H1 (cell line): ENCODE results near the gene HEPHL1. TPM values are rescaled to one million over a fixed set of nuclear protein-coding genes. Genes with fewer than 3 reads are reported as not detected.

Source experiments
- CTCF ChIA-PET: fragments of 300-600 bp; sonication (Branson Sonifier 250); formaldehyde crosslinking; loops from one replicate; lab custom pipeline; 2021; ENCODE audit not compliant: partially characterized antibody; lab: Charles Lee
- POLR2A ChIA-PET: fragments of 300-600 bp; sonication (Branson Sonifier 250); formaldehyde crosslinking; loops from one replicate; lab custom pipeline; 2021; ENCODE audit warnings: inconsistent platforms; ENCODE audit not compliant: partially characterized antibody; lab: Charles Lee
- DNase-seq, 2 experiments: peaks; one replicate each; pipeline versions ENCODE4 v3.0.0 to v3.0.0-alpha.2; 2010 to 2022; ENCODE audit warnings: low spot score in 2 of 2, low read depth in 1 of 2, mixed read lengths in 1 of 2
- FAIRE-seq: peaks from 2 replicates; lab custom pipeline; 2011; peaks lifted over from hg19 to GRCh38; lab: Jason Lieb, UNC
- H2AFZ ChIP-seq: 2 replicates; pipeline ENCODE4 v1.8.1; 2012; ENCODE audit warnings: low read length, inconsistent platforms
- H2AK5ac ChIP-seq: 2 replicates; pipeline ENCODE4 v1.6.1; 2013; ENCODE audit warnings: low read depth, low read length
- H2BK120ac ChIP-seq: replicated peaks from 2 replicates; pipeline ENCODE3; 2013; ENCODE audit warnings: low read depth, low read length, inconsistent platforms
- H2BK12ac ChIP-seq: 2 replicates; pipeline ENCODE4 v1.6.1; 2013; ENCODE audit warnings: low read depth, low read length
- H2BK15ac ChIP-seq: 2 replicates; pipeline ENCODE4 v1.6.1; 2013; ENCODE audit warnings: low read length
- H2BK20ac ChIP-seq: 2 replicates; pipeline ENCODE4 v1.6.1; 2013; ENCODE audit warnings: low read length
- H2BK5ac ChIP-seq: 2 replicates; pipeline ENCODE4 v1.6.1; 2013; ENCODE audit warnings: low read depth, low read length
- H3K14ac ChIP-seq: 2 replicates; pipeline ENCODE4 v1.6.1; 2013; ENCODE audit warnings: inconsistent platforms; ENCODE audit not compliant: insufficient read length
- H3K18ac ChIP-seq: 2 replicates; pipeline ENCODE4 v1.6.1; 2013; ENCODE audit warnings: low read length; ENCODE audit errors: extremely low read depth
- H3K23ac ChIP-seq: 2 replicates; pipeline ENCODE4 v1.6.1; 2013; ENCODE audit warnings: inconsistent platforms; ENCODE audit not compliant: insufficient read length
- H3K23me2 ChIP-seq: 2 replicates; pipeline ENCODE4 v1.6.1; 2013; ENCODE audit warnings: low read depth, low read length
- H3K27ac ChIP-seq: 2 replicates; pipeline ENCODE4 v1.6.1; 2011; ENCODE audit warnings: low read depth, low read length, inconsistent platforms
- H3K27me3 ChIP-seq, 4 experiments: replicated peaks in 1 of 4; 1 replicate in 1 of 4; 2 replicates in 3 of 4; pipeline versions ENCODE4 v1.6.1 to v1.8.1; 2011 to 2013; ENCODE audit warnings: low read length in 3 of 4, mild to moderate bottlenecking in 3 of 4, inconsistent platforms in 2 of 4, mixed read lengths in 2 of 4, moderate library complexity in 1 of 4; ENCODE audit not compliant: control insufficient read depth in 3 of 4, insufficient read depth in 3 of 4; ENCODE audit errors: extremely low read depth in 1 of 4
- H3K36me3 ChIP-seq, 4 experiments: 2 replicates each; pipeline versions ENCODE4 v1.6.1 to v1.8.1; 2011 to 2013; ENCODE audit warnings: mild to moderate bottlenecking in 4 of 4, low read length in 3 of 4, moderate library complexity in 2 of 4, control low read depth in 1 of 4, inconsistent platforms in 1 of 4; ENCODE audit not compliant: insufficient read depth in 4 of 4, control insufficient read depth in 2 of 4
- H3K4ac ChIP-seq: replicated peaks from 2 replicates; pipeline ENCODE3; 2013; ENCODE audit warnings: low read length, low read depth, mixed read lengths, inconsistent platforms; ENCODE audit not compliant: insufficient read length
- H3K4me1 ChIP-seq, 4 experiments: replicated peaks in 1 of 4; 1 replicate in 1 of 4; 2 replicates in 3 of 4; pipeline versions ENCODE4 v1.6.1 to v1.8.1; 2011 to 2013; ENCODE audit warnings: low read length in 3 of 4, inconsistent platforms in 2 of 4, mixed read lengths in 1 of 4; ENCODE audit not compliant: insufficient read depth in 4 of 4, control insufficient read depth in 3 of 4
- H3K4me2 ChIP-seq, 2 experiments: 2 replicates each; pipeline versions ENCODE4 v1.6.1 to v1.8.1; 2011 to 2013; ENCODE audit warnings: low read depth in 2 of 2, low read length in 2 of 2, control low read depth in 1 of 2, inconsistent platforms in 1 of 2, mild to moderate bottlenecking in 1 of 2; ENCODE audit not compliant: insufficient read depth in 1 of 2
- H3K4me3 ChIP-seq, 4 experiments: fragments of 200-600, 300-600 bp in 1 of 4; sonication (generic), shearing (Covaris generic), sonication (Bioruptor Twin) in 1 of 4; 2 replicates each; pipeline versions ENCODE4 v1.5.1 to v1.8.1; 2011 to 2016; ENCODE audit warnings: low read length in 4 of 4, low read depth in 3 of 4, control low read depth in 2 of 4, inconsistent platforms in 2 of 4, mild to moderate bottlenecking in 2 of 4, mixed read lengths in 1 of 4, moderate library complexity in 1 of 4; ENCODE audit not compliant: insufficient read depth in 2 of 4; ENCODE audit errors: extremely low read depth in 1 of 4
- H3K56ac ChIP-seq: replicated peaks from 2 replicates; pipeline ENCODE3; 2013; ENCODE audit warnings: low read depth, mild to moderate bottlenecking, mixed read lengths, low read length, inconsistent platforms; ENCODE audit not compliant: insufficient read length
- H3K79me1 ChIP-seq: 2 replicates; pipeline ENCODE4 v1.6.1; 2013; ENCODE audit warnings: low read depth, low read length, control low read depth
- H3K79me2 ChIP-seq, 2 experiments: 2 replicates each; pipeline versions ENCODE4 v1.6.1 to v1.8.1; 2012 to 2013; ENCODE audit warnings: low read length in 2 of 2, mild to moderate bottlenecking in 2 of 2, inconsistent platforms in 1 of 2; ENCODE audit not compliant: insufficient read depth in 2 of 2, control insufficient read depth in 1 of 2
- H3K9ac ChIP-seq, 4 experiments: replicated peaks in 1 of 4; 1 replicate in 1 of 4; 2 replicates in 3 of 4; pipeline versions ENCODE4 v1.6.1 to v1.8.1; 2011 to 2013; ENCODE audit warnings: low read depth in 3 of 4, low read length in 3 of 4, control low read depth in 2 of 4, mild to moderate bottlenecking in 2 of 4, moderate library complexity in 2 of 4, inconsistent platforms in 1 of 4; ENCODE audit errors: extremely low read depth in 1 of 4
- H3K9me3 ChIP-seq, 2 experiments: 2 replicates each; pipeline versions ENCODE4 v1.6.1 to v1.8.1; 2012 to 2013; ENCODE audit warnings: mild to moderate bottlenecking in 2 of 2, moderate library complexity in 2 of 2, control low read depth in 1 of 2, inconsistent platforms in 1 of 2, low read depth in 1 of 2, low read length in 1 of 2, mixed read lengths in 1 of 2; ENCODE audit not compliant: insufficient read depth in 2 of 2
- H4K20me1 ChIP-seq, 2 experiments: replicated peaks in 1 of 2; 2 replicates each; pipeline versions ENCODE3 to v1.8.1; 2011 to 2013; ENCODE audit warnings: inconsistent platforms in 2 of 2, low read length in 2 of 2, mild to moderate bottlenecking in 1 of 2; ENCODE audit not compliant: insufficient read depth in 2 of 2, control insufficient read depth in 1 of 2
- H4K5ac ChIP-seq: 2 replicates; pipeline ENCODE4 v1.6.1; 2013; ENCODE audit warnings: low read length, low read depth, mixed read lengths, inconsistent platforms; ENCODE audit not compliant: insufficient read length
- H4K8ac ChIP-seq: 2 replicates; pipeline ENCODE4 v1.8.0; 2013; ENCODE audit warnings: mild to moderate bottlenecking, moderate library complexity, low read length, inconsistent platforms; ENCODE audit not compliant: insufficient read depth; ENCODE audit errors: extremely low read depth
- H4K91ac ChIP-seq: replicated peaks from 2 replicates; pipeline ENCODE3; 2013; ENCODE audit warnings: low read length, mixed read lengths, inconsistent platforms; ENCODE audit not compliant: insufficient read length
- BCL11A ChIP-seq, 2 experiments: IDR thresholded peaks; one replicate each; pipeline ENCODE4 v1.6.1; 2011; ENCODE audit warnings: low read depth in 2 of 2, low read length in 2 of 2, mild to moderate bottlenecking in 2 of 2
- CBX8 ChIP-seq: fragments of 300-800, 300-1000 bp; sonication (generic); IDR thresholded peaks from 2 replicates; pipeline ENCODE4 v1.7.1; 2016; ENCODE audit warnings: low read depth, low read length, borderline replicate concordance
- MAX ChIP-seq: IDR thresholded peaks from 2 replicates; pipeline ENCODE4 v1.6.1; 2012; ENCODE audit warnings: inconsistent platforms
- POLR2AphosphoS5 ChIP-seq: IDR thresholded peaks from 2 replicates; pipeline ENCODE4 v1.6.1; 2011; ENCODE audit warnings: low read depth, low read length
- SIX5 ChIP-seq: IDR thresholded peaks from 2 replicates; pipeline ENCODE4 v1.6.1; 2011; ENCODE audit warnings: mild to moderate bottlenecking, low read depth, low read length
- WGBS, 2 experiments: shearing (Covaris generic) in 1 of 2; methylation state at CpG; one replicate each; pipeline versions ENCODE4 v1.1.6 to v1.1.7; 2013 to 2015; ENCODE audit warnings: low lambda C conversion rate in 2 of 2, mixed read lengths in 2 of 2, inconsistent platforms in 1 of 2, low coverage in 1 of 2, missing lambda C conversion rate in 1 of 2; ENCODE audit not compliant: insufficient replicate concordance in 2 of 2, insufficient coverage in 1 of 2, insufficient read length in 1 of 2; ENCODE audit errors: extremely low coverage in 1 of 2, missing lambda C conversion rate in 1 of 2; 5-methylcytosine and 5-hydroxymethylcytosine counted together
- polyA plus RNA-seq, 7 experiments: library from polyadenylated mRNA; depleted of rRNA in 3 of 7; stranded (reverse) in 5 of 7; unstranded in 2 of 7; fragments of >200 nt in 5 of 7; fragments of 200-250 nt in 2 of 7; gene quantifications; 1 replicate in 5 of 7; 2 replicates in 1 of 7; 4 replicates in 1 of 7; pipeline versions ENCODE4 v1.2.1 to v1.2.3, GENCODE V29; 2011 to 2013; ENCODE audit warnings: missing spikeins in 2 of 7, mixed read lengths in 2 of 7
- total RNA-seq: library from RNA; stranded (reverse); fragmentation: NEBNext Ultra II Directional; extraction: Animal tissue kit (Norgen Biotek cat#: 25700); gene quantifications from 2 replicates; pipeline ENCODE4 v1.2.1, GENCODE V29; 2021
- TF ChIP-seq, protein P1 (sequence below): IDR thresholded peaks from 2 replicates; pipeline ENCODE4 v1.6.1; 2012; ENCODE audit warnings: low read length, inconsistent platforms
- TF ChIP-seq, protein P2 (sequence below): IDR thresholded peaks from 2 replicates; pipeline ENCODE4 v1.6.1; 2012; ENCODE audit warnings: inconsistent platforms

The HEPHL1 gene
- total and polyA plus RNA-seq, 2 of the 8 experiments (the other 6 are each of a cell fraction or from before 2014, with no cell fraction given): 0.09 to 0.11 TPM

GRCh38 chr11:93997741-93998140, 23.4 kb upstream of the HEPHL1 start:
- Histone ChIP-seq H4K20me1 (no peaks in the 10 kb centered on the region), H3K18ac (no peak overlapping the region), H4K8ac (no peak overlapping the region), H3K9ac (no peak overlapping the region), H2BK20ac (no peak overlapping the region), H3K14ac (no peak overlapping the region), H3K27me3 (peaks cover 0 to 1% (median 0%) of the 10 kb centered on the region in 4 experiments; a peak in 1 of 7 replicates), H2AK5ac (no peak overlapping the region), H3K27ac (no peak overlapping the region), H3K56ac (no peak overlapping the region), H3K79me2 (no peaks in the 10 kb centered on the region), H2BK5ac (no peak overlapping the region), H4K91ac (no peak overlapping the region), H3K79me1 (no peaks in the 10 kb centered on the region), H3K9me3 (peaks cover 3 to 6% of the 10 kb centered on the region in 2 experiments; a peak in 3 of 4 replicates), H2BK120ac (no peak overlapping the region), H3K4me3 (no peak overlapping the region), H3K4me2 (no peak overlapping the region), H2AFZ (no peak overlapping the region), H3K36me3 (no peaks in the 10 kb centered on the region), H4K5ac (no peak overlapping the region), H3K4me1 (no peaks in the 10 kb centered on the region), H2BK15ac (no peak overlapping the region), H3K23me2 (no peaks in the 10 kb centered on the region), H3K4ac (no peak overlapping the region), H2BK12ac (no peak overlapping the region), H3K23ac (no peak overlapping the region)
- no peak for DNase-seq
- TF ChIP-seq, protein P1, sequence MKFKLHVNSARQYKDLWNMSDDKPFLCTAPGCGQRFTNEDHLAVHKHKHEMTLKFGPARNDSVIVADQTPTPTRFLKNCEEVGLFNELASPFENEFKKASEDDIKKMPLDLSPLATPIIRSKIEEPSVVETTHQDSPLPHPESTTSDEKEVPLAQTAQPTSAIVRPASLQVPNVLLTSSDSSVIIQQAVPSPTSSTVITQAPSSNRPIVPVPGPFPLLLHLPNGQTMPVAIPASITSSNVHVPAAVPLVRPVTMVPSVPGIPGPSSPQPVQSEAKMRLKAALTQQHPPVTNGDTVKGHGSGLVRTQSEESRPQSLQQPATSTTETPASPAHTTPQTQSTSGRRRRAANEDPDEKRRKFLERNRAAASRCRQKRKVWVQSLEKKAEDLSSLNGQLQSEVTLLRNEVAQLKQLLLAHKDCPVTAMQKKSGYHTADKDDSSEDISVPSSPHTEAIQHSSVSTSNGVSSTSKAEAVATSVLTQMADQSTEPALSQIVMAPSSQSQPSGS: no peak
- no peak for TF ChIP-seq BCL11A (IDR thresholded peaks at IDR 0.05; ENCODE audit: low read depth in 2 of 2, low read length in 2 of 2)
- TF ChIP-seq SIX5: no peak
- TF ChIP-seq CBX8: no peak
- TF ChIP-seq, protein P2, sequence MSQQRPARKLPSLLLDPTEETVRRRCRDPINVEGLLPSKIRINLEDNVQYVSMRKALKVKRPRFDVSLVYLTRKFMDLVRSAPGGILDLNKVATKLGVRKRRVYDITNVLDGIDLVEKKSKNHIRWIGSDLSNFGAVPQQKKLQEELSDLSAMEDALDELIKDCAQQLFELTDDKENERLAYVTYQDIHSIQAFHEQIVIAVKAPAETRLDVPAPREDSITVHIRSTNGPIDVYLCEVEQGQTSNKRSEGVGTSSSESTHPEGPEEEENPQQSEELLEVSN: peak; percentile 35; the same call in 1 of the 2 replicates
- no peak for TF ChIP-seq POLR2AphosphoS5
- TF ChIP-seq MAX: no peak
- no peak for FAIRE-seq
- CTCF ChIA-PET: no interaction called here
- POLR2A ChIA-PET: no interaction called here
- WGBS, 2 experiments: 91% methylated on average over 3 of the region's 3 CpGs; no CpG with 5 or more reads in 1 of the 2 experiments
